HepG2 (cell line): ENCODE measurements around the gene CLPTM1L. TPM values are rescaled to one million over a fixed set of nuclear protein-coding genes. Genes with fewer than 3 reads are reported as not detected.

ENCODE experiments used
- ATAC-seq: fragments of 200-7000 bp; cut with Tn5 transposase; 3 replicates; pipeline ENCODE4 v1.9.1; 2020; ENCODE audit warnings: mild to moderate bottlenecking, moderate library complexity
- BruUV-seq: library from RNA; stranded (reverse); fragments of 400-500 nt; replicated peaks from 2 replicates; lab custom pipeline; 2021; lab: Mats Ljungman, UMichigan
- CTCF ChIA-PET: fragments of 300-600 bp; formaldehyde crosslinking; extraction: SDS; loops from one replicate; lab custom pipeline; 2021; ENCODE audit warnings: low total read pairs, inconsistent platforms, low intra/inter-chr PET ratio; lab: Yijun Ruan, JAX
- POLR2A ChIA-PET: fragments of 350-600 bp; sonication (Branson Sonifier 250); formaldehyde crosslinking; loops from one replicate; lab custom pipeline; 2020; ENCODE audit warnings: antibody characterized with exemption, inconsistent platforms; lab: Yijun Ruan, JAX
- DNase-seq: peaks from one replicate; pipeline ENCODE4 v3.0.0-alpha.2; 2015; ENCODE audit warnings: low spot score
- FAIRE-seq: peaks from 3 replicates; lab custom pipeline; 2011; peaks lifted over from hg19 to GRCh38; lab: Jason Lieb, UNC
- H2AFZ ChIP-seq: one replicate; pipeline ENCODE4 v1.6.1; 2011; ENCODE audit warnings: low read length, inconsistent platforms
- H3K27ac ChIP-seq: fragments of 300-600 bp; 3 replicates; pipeline ENCODE4 v1.8.0; 2011; ENCODE audit warnings: mixed run types, mild to moderate bottlenecking, mixed read lengths, low read length, inconsistent platforms; ENCODE audit not compliant: insufficient read depth; ENCODE audit errors: extremely low read length
- H3K27me3 ChIP-seq, 2 experiments: fragments of 200-600 bp in 1 of 2; 2 replicates in 1 of 2; 3 replicates in 1 of 2; pipeline versions ENCODE4 v1.6.0 to v1.8.0; 2011; ENCODE audit warnings: low read length in 2 of 2, mild to moderate bottlenecking in 2 of 2, moderate library complexity in 2 of 2, inconsistent platforms in 1 of 2; ENCODE audit not compliant: insufficient read depth in 2 of 2, control insufficient read depth in 1 of 2
- H3K36me3 ChIP-seq, 2 experiments: fragments of 200-600 bp in 1 of 2; replicated peaks in 1 of 2; 2 replicates in 1 of 2; 3 replicates in 1 of 2; pipeline versions ENCODE4 v1.5.1 to v1.8.0; 2011; ENCODE audit warnings: low read length in 2 of 2, inconsistent platforms in 1 of 2; ENCODE audit not compliant: insufficient read depth in 2 of 2, control insufficient read depth in 1 of 2
- H3K4me1 ChIP-seq: 2 replicates; pipeline ENCODE4 v1.5.1; 2012; ENCODE audit warnings: low read length, inconsistent platforms; ENCODE audit not compliant: insufficient read depth
- H3K4me2 ChIP-seq: 2 replicates; pipeline ENCODE4 v1.6.0; 2011; ENCODE audit warnings: low read depth, low read length, inconsistent platforms
- H3K4me3 ChIP-seq, 3 experiments: fragments of 200-600 bp in 1 of 3; sonication (generic), shearing (Covaris generic) in 1 of 3; replicated peaks in 1 of 3; 2 replicates each; pipeline ENCODE4 v1.5.1; 2011 to 2016; ENCODE audit warnings: low read length in 3 of 3, inconsistent platforms in 2 of 3, low read depth in 2 of 3, mild to moderate bottlenecking in 2 of 3, control low read depth in 1 of 3, mixed read lengths in 1 of 3; ENCODE audit not compliant: insufficient read depth in 1 of 3
- H3K79me2 ChIP-seq: one replicate; pipeline ENCODE4 v1.6.1; 2011; ENCODE audit warnings: low read length, inconsistent platforms; ENCODE audit not compliant: insufficient read depth
- H3K9ac ChIP-seq: 2 replicates; pipeline ENCODE4 v1.6.0; 2011; ENCODE audit warnings: mild to moderate bottlenecking, low read depth, low read length, inconsistent platforms; ENCODE audit not compliant: insufficient read depth
- H3K9me3 ChIP-seq: 2 replicates; pipeline ENCODE4 v1.5.1; 2012; ENCODE audit warnings: mild to moderate bottlenecking, low read length
- H4K20me1 ChIP-seq: 2 replicates; pipeline ENCODE4 v1.6.0; 2011; ENCODE audit warnings: inconsistent platforms, mild to moderate bottlenecking, low read length, moderate library complexity; ENCODE audit not compliant: insufficient read depth
- ATF2 ChIP-seq: sonication (generic); formaldehyde crosslinking; IDR thresholded peaks from 2 replicates; pipeline ENCODE4 v1.4.0; 2020; ENCODE audit warnings: missing genetic modification reagents
- CBFB ChIP-seq: sonication (generic); formaldehyde crosslinking; IDR thresholded peaks from 2 replicates; pipeline ENCODE4 v1.4.0; 2020; ENCODE audit warnings: missing genetic modification reagents
- CTCF ChIP-seq: sonication (generic); formaldehyde crosslinking; IDR thresholded peaks from 2 replicates; pipeline ENCODE4 v1.5.0; 2020; ENCODE audit warnings: mild to moderate bottlenecking, missing genetic modification reagents, moderate library complexity
- MATR3 ChIP-seq: sonication (generic); formaldehyde crosslinking; IDR thresholded peaks from 2 replicates; pipeline ENCODE4 v1.4.0; 2020; ENCODE audit warnings: missing genetic modification reagents
- SP4 ChIP-seq: sonication (generic); formaldehyde crosslinking; IDR thresholded peaks from 2 replicates; pipeline ENCODE4 v1.8.1; 2023; ENCODE audit warnings: mild to moderate bottlenecking, missing genetic modification reagents
- STAG1 ChIP-seq: sonication (generic); formaldehyde crosslinking; IDR thresholded peaks from 2 replicates; pipeline ENCODE4 v1.4.0; 2020; ENCODE audit warnings: missing genetic modification reagents
- ZNF407 ChIP-seq: sonication (generic); formaldehyde crosslinking; IDR thresholded peaks from one replicate; pipeline ENCODE4 v1.5.1; 2020; ENCODE audit warnings: mild to moderate bottlenecking, missing genetic modification reagents; ENCODE audit errors: not compliant biosample characterization
- ZNF652 ChIP-seq: IDR thresholded peaks from 2 replicates; pipeline ENCODE4 v1.6.1; 2016; ENCODE audit warnings: low read depth, borderline replicate concordance
- WGBS: methylation state at CpG from one replicate; pipeline ENCODE4 v1.1.6; 2017; ENCODE audit warnings: low lambda C conversion rate; 5-methylcytosine and 5-hydroxymethylcytosine counted together
- in situ Hi-C: cut with HindIII; loops from 2 replicates; pipeline ENCODE4 v1.10.0; 2017; ENCODE audit warnings: low pct_unique_long_range_greater_than_20kb; ENCODE audit not compliant: extremely low pct_ligation_motif_present
- intact Hi-C: fragments of 100-400 bp; cut with micrococcal nuclease; formaldehyde crosslinking; loops from one replicate; pipeline ENCODE4 v1.10.0; 2022; ENCODE audit not compliant: unreplicated experiment
- polyA plus RNA-seq, 8 experiments: library from polyadenylated mRNA; depleted of rRNA in 3 of 8; stranded (reverse) in 7 of 8; unstranded in 1 of 8; fragments of >200 nt; fragmentation: Illumina TruSeq in 4 of 8; extraction: Trizol in 4 of 8; gene quantifications; 2 replicates each; pipeline versions ENCODE4 v1.2.1 to v1.2.3, GENCODE V29; 2011 to 2016; ENCODE audit warnings: low read depth in 4 of 8, missing spikeins in 1 of 8, mixed read lengths in 1 of 8; ENCODE audit not compliant: insufficient read depth in 1 of 8
- total RNA-seq, 5 experiments: library from RNA; depleted of rRNA; stranded (reverse); fragments of >200 nt; fragmentation: Illumina TruSeq; extraction: Trizol; gene quantifications; 2 replicates each; pipeline ENCODE4 v1.2.3, GENCODE V29; 2016; ENCODE audit warnings: low read depth in 1 of 5

Gene CLPTM1L
- total and polyA plus RNA-seq, 2 of the 13 experiments (the other 11 are each of a cell fraction or from before 2014, with no cell fraction given): 80.3 to 124 TPM

GRCh38 chr5:1299511-1299850 is 45.4 kb downstream of the CLPTM1L start:
- Histone ChIP-seq H3K9me3 (no peaks in the 10 kb centered on the region), H3K4me3 (no peak overlapping the region), H3K36me3 (no peaks in the 10 kb centered on the region), H3K9ac (no peak overlapping the region), H3K79me2 (no peaks in the 10 kb centered on the region), H3K27ac (no peak overlapping the region), H2AFZ (no peak overlapping the region), H4K20me1 (no peaks in the 10 kb centered on the region), H3K27me3 (peaks cover 6 to 60% of the 10 kb centered on the region in 2 experiments), H3K4me2 (no peak overlapping the region), H3K4me1 (peaks cover 18% of the 10 kb centered on the region)
- in situ Hi-C loops: no loop called here
- DNase-seq (no peak), FAIRE-seq (no peak), ATAC-seq (peak; percentile 11; the same call in 1 of the 3 replicates)
- intact Hi-C loops: no loop called here
- 39% methylated on average over 7 of the region's 9 CpGs for WGBS
- no peak for TF ChIP-seq ZNF407 (CRISPR knock-in tag)
- TF ChIP-seq MATR3: no peak
- 0 out of 2 replicates have a peak, but pooled peaks have one; percentile 14 for TF ChIP-seq STAG1 (CRISPR knock-in tag)
- no peak for TF ChIP-seq ATF2 (CRISPR knock-in tag)
- TF ChIP-seq SP4 (CRISPR knock-in tag): no peak
- TF ChIP-seq CBFB: no peak
- no peak for TF ChIP-seq ZNF652 (CRISPR knock-in tag)
- TF ChIP-seq CTCF (CRISPR knock-in tag): 0 out of 2 replicates have a peak, but pooled peaks have one; percentile 5
- ChIA-PET POLR2A (no interaction called here), CTCF (no interaction called here)
- no TSS peak for BruUV-seq
